DND-41 (cell line): ENCODE measurements around the gene EIF2S3.

Source experiments
- EZH2 ChIP-seq: IDR thresholded peaks from 3 replicates; pipeline ENCODE4 v1.6.1; 2012; ENCODE audit warnings: borderline replicate concordance, low read depth, mild to moderate bottlenecking, moderate library complexity, low read length, inconsistent platforms; ENCODE audit not compliant: severe bottlenecking
- TF ChIP-seq, protein P1 (sequence below): IDR thresholded peaks from 2 replicates; pipeline ENCODE4 v1.5.1; 2012; ENCODE audit warnings: borderline replicate concordance, low read length, moderate library complexity, mild to moderate bottlenecking; ENCODE audit not compliant: poor library complexity, severe bottlenecking; ENCODE audit errors: extremely low read depth

DNA sequence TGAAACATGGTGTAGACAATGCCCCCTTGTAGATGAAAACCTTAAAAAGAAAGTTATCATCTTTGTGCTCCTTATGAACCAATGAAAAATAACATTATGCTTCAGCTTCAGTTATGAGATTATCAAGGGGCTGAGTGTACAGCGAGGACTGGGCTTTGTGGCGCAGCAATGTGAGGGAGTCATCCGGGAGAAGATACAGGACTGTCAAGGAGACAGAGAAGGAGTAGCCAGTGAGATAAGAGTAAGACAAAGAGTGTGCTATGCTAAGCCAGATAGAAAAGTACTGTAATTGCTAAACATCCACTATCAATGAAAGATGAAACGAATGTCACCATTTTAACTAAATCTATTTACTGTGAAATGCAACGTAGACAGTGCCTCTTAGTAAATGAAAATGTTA is 24.2 kb upstream of the EIF2S3 start:
- TF ChIP-seq, protein P1, sequence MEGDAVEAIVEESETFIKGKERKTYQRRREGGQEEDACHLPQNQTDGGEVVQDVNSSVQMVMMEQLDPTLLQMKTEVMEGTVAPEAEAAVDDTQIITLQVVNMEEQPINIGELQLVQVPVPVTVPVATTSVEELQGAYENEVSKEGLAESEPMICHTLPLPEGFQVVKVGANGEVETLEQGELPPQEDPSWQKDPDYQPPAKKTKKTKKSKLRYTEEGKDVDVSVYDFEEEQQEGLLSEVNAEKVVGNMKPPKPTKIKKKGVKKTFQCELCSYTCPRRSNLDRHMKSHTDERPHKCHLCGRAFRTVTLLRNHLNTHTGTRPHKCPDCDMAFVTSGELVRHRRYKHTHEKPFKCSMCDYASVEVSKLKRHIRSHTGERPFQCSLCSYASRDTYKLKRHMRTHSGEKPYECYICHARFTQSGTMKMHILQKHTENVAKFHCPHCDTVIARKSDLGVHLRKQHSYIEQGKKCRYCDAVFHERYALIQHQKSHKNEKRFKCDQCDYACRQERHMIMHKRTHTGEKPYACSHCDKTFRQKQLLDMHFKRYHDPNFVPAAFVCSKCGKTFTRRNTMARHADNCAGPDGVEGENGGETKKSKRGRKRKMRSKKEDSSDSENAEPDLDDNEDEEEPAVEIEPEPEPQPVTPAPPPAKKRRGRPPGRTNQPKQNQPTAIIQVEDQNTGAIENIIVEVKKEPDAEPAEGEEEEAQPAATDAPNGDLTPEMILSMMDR = no peak
- TF ChIP-seq EZH2 = no peak
